GM12873 (cell line): ENCODE measurements around the gene RBFOX1.

Experiments
- TF ChIP-seq, protein P1 (sequence below): IDR thresholded peaks from 2 replicates; pipeline ENCODE4 v1.5.1; 2012; ENCODE audit warnings: low read depth, mild to moderate bottlenecking, moderate library complexity, low read length, control low read depth; ENCODE audit not compliant: insufficient read depth; ENCODE audit errors: missing control alignments

The RBFOX1 gene

GRCh38 chr16:7505495-7505894 is 172.8 kb downstream of the RBFOX1 start:
- TF ChIP-seq, protein P1, sequence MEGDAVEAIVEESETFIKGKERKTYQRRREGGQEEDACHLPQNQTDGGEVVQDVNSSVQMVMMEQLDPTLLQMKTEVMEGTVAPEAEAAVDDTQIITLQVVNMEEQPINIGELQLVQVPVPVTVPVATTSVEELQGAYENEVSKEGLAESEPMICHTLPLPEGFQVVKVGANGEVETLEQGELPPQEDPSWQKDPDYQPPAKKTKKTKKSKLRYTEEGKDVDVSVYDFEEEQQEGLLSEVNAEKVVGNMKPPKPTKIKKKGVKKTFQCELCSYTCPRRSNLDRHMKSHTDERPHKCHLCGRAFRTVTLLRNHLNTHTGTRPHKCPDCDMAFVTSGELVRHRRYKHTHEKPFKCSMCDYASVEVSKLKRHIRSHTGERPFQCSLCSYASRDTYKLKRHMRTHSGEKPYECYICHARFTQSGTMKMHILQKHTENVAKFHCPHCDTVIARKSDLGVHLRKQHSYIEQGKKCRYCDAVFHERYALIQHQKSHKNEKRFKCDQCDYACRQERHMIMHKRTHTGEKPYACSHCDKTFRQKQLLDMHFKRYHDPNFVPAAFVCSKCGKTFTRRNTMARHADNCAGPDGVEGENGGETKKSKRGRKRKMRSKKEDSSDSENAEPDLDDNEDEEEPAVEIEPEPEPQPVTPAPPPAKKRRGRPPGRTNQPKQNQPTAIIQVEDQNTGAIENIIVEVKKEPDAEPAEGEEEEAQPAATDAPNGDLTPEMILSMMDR, result no peak

DNA sequence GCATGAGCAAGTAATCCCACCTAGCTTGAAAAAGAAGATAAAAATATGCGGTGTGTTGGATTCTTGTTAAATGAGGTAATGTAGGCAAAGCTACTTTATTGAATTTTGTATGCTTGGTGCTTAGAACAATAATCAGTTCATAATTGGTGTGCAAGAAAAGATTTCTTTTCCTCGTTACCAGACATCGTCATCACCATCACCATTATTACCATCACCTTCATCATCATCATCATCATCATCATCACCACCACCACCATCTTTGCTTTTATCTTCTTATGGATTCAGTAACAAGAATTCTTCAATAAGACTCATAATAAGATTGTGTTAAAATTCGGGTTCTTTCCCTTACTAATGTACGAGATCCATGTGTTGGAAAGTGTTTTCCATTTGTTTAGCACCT is 173.7 kb downstream of the RBFOX1 start:
- TF ChIP-seq, protein P1, result no peak

- TF ChIP-seq, protein P1, result no peak
Measured at GRCh38 chr16:7508656-7509055, 176.0 kb downstream of the RBFOX1 start.

DNA sequence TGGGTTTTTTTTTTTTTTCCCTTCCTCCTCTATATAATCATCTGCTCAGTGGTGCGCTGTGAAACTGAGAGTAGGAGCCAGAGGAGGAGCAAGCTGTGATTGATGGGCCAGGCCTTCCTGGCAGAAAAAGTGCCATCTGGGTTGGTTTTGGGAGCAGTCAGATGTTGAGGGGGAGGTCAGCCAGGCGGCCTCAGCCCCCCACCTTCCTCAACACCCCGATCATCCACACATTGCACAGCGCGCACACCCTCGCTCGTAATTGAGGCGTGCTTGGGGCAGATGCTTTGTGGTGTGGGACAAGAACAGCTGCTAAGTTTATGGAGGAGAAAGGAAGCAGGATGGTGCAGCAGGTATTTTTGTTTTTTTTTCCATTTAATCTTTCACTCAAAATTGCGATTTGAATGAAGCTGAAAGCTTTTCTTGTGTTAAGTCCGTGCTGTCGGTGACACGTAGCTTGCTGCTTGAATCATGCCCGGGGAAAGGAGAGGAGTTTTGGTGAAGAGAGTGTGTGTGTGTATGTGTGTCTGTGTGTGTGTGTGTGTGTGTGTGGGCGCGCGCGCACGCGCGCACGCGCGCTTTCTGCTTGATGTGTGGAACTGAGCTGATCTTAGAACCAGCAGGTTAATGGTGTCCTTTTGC is 177.4 kb downstream of the RBFOX1 start:
- TF ChIP-seq, protein P1, result no peak

DNA sequence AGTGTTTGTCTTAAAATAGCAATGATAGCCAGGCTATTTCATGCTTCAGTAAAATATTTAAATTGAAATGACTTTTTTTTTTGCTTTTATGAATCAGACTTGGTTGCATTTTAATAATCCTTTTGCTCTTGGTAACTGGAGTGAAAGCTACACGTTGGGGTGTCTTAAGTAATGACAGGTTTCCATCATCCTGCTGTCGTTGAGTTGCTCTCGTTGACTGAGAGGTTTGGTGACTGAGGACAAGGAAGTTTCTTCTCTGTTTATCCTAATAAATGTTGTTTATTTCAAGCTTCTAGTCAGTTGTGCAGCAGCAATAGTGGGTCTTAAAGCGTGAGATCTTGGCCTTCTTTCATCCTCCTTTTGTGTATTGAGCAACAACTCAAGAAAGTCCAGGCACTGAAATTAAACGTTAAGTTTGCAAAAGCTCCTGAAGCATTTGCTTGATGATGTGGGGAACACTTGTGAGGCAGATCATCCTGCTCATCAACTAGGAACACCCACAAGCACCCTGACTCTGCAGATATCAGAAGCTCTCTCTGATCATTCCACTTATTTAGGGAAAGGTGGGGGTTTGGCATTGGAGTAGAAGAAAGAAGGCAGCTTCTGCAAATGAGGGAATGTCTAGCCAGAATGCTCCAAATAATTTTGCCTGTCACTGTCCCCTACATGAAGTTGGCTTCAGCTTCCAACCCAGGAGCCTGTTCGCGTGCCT is 179.1 kb downstream of the RBFOX1 start:
- TF ChIP-seq, protein P1, result no peak

GRCh38 chr16:7512503-7512902 is 179.9 kb downstream of the RBFOX1 start:
- TF ChIP-seq, protein P1, result no peak

- TF ChIP-seq, protein P1, result peak; percentile 44
Measured at GRCh38 chr16:7513429-7513828, 180.8 kb downstream of the RBFOX1 start.
